ENCODE data around the gene METTL4.

- TF ChIP-seq CTCF (IDR thresholded peaks at IDR 0.05; ENCODE audit: control extremely low read depth in 1 of 3, insufficient read depth in 1 of 3, low read depth in 1 of 3, low read length in 3 of 3): no peak
- no peak for TF ChIP-seq MAX (IDR thresholded peaks at IDR 0.05)
- TF ChIP-seq EP300 (IDR thresholded peaks at IDR 0.05; ENCODE audit: borderline replicate concordance in 1 of 2, low read depth in 2 of 2, low read length in 2 of 2): no peak
- no peak for TF ChIP-seq POLR2A (IDR thresholded peaks at IDR 0.05; ENCODE audit: control extremely low read depth in 1 of 2, low read depth in 2 of 2, low read length in 2 of 2)
- TF ChIP-seq HDAC2 (IDR thresholded peaks at IDR 0.05; ENCODE audit: borderline replicate concordance in 1 of 2, low read depth in 2 of 2, low read length in 2 of 2): no peak
- no peak for TF ChIP-seq SP1 (IDR thresholded peaks at IDR 0.05; ENCODE audit: low read depth, low read length)
- no peak for TF ChIP-seq CTBP2 (IDR thresholded peaks at IDR 0.05; ENCODE audit: borderline replicate concordance, insufficient read depth, insufficient read length, low read length)
- TF ChIP-seq USF2 (IDR thresholded peaks at IDR 0.05; ENCODE audit: low read length): no peak
- TF ChIP-seq POLR2AphosphoS5 (IDR thresholded peaks at IDR 0.05; ENCODE audit: low read depth, low read length): no peak
- TF ChIP-seq MAFK (IDR thresholded peaks at IDR 0.05; ENCODE audit: low read depth, low read length): no peak
- TF ChIP-seq EGR1 (IDR thresholded peaks at IDR 0.05; ENCODE audit: borderline replicate concordance, low read depth, low read length): no peak
Measured at GRCh38 chr18:2545155-2545554, 26.1 kb downstream of the METTL4 start.

Data from H1 (cell line).